Transverse colon (tissue), 4 donors: ENCODE data around the gene NEO1. TPM values are rescaled to one million over a fixed set of nuclear protein-coding genes. Genes with fewer than 3 reads are reported as not detected.

ENCODE experiments used
- DNase-seq: peaks from one replicate; pipeline ENCODE4 v3.0.0-alpha.2; 2019
- H3K27ac ChIP-seq, 4 donors: fragments of 200-600 bp; sonication (generic); 2 replicates each; pipeline ENCODE4 v1.5.1; 2016 to 2018; ENCODE audit warnings: inconsistent platforms in 4 of 4
- H3K27me3 ChIP-seq: fragments of 200-600 bp; sonication (generic); 2 replicates; pipeline ENCODE4 v1.5.1; 2017; ENCODE audit warnings: inconsistent platforms
- H3K36me3 ChIP-seq, 4 donors: fragments of 200-600 bp; sonication (generic); 2 replicates each; pipeline ENCODE4 v1.5.1; 2017 to 2019; ENCODE audit warnings: inconsistent platforms in 4 of 4
- H3K4me1 ChIP-seq, 4 donors: fragments of 200-600 bp; sonication (generic); 2 replicates each; pipeline ENCODE4 v1.5.1; 2017 to 2020; ENCODE audit warnings: inconsistent platforms in 4 of 4
- H3K4me3 ChIP-seq, 4 donors: fragments of 200-600 bp; sonication (generic); 1 replicate in 1 of 4; 2 replicates in 3 of 4; pipeline versions ENCODE4 v1.5.1 to v1.6.1; 2017 to 2019; ENCODE audit warnings: inconsistent platforms in 4 of 4
- H3K9me3 ChIP-seq, 2 donors: fragments of 200-600 bp; sonication (generic); 2 replicates each; pipeline ENCODE4 v1.5.1; 2017 to 2019; ENCODE audit warnings: inconsistent platforms in 2 of 2
- CTCF ChIP-seq, 5 experiments: fragments of 200-600 bp in 3 of 5; fragments of 450-650 bp in 2 of 5; sonication (generic) in 3 of 5; IDR thresholded peaks; 1 replicate in 2 of 5; 2 replicates in 3 of 5; pipeline ENCODE4 v1.5.1; 2016 to 2017; ENCODE audit warnings: antibody characterized with exemption in 5 of 5, inconsistent platforms in 3 of 5, mild to moderate bottlenecking in 2 of 5, moderate library complexity in 1 of 5
- EP300 ChIP-seq: sonication (generic); formaldehyde crosslinking; IDR thresholded peaks from one replicate; pipeline ENCODE4 v1.6.1; 2017; ENCODE audit warnings: antibody characterized with exemption, low read depth
- POLR2A ChIP-seq: fragments of 450-650 bp; IDR thresholded peaks from one replicate; pipeline ENCODE4 v1.6.1; 2016; ENCODE audit warnings: antibody characterized with exemption, mild to moderate bottlenecking, moderate library complexity
- POLR2AphosphoS5 ChIP-seq, 3 donors: sonication (generic); formaldehyde crosslinking; IDR thresholded peaks; one replicate each; pipeline ENCODE4 v1.6.1; 2016; ENCODE audit warnings: antibody characterized with exemption in 3 of 3
- WGBS, 2 donors: methylation state at CpG; one replicate each; pipeline ENCODE4 v1.1.5; 2018; ENCODE audit warnings: low coverage in 1 of 2; 5-methylcytosine and 5-hydroxymethylcytosine counted together
- in situ Hi-C, 4 donors: fragments of 200-750 bp; cut with MboI; loops; one replicate each; pipeline versions ENCODE4 v1.15.0 to v1.15.1; 2017; ENCODE audit warnings: low sequenced_read_pairs in 3 of 4, low pct_ligation_motif_present in 1 of 4, low pct_unique_long_range_greater_than_20kb in 1 of 4
- intact Hi-C: fragments of 100-400 bp; cut with DNase I; formaldehyde crosslinking; loops from one replicate; pipeline ENCODE4 v1.15.1; 2023; ENCODE audit warnings: low total_unique reads
- total RNA-seq, 4 donors: library from RNA; depleted of rRNA; stranded (reverse); fragments of >200 nt; gene quantifications; one replicate each; pipeline ENCODE4 v1.1.0, GENCODE V29; 2016

NEO1 gene
- total RNA-seq, 4 donors from 2014 or later = 100 to 188 (median 135) TPM

GRCh38 chr15:73303636-73304035 lies 251.4 kb downstream of the NEO1 start:
- Histone ChIP-seq H3K36me3 (peaks cover 0 to 43% (median 12%) of the 10 kb centered on the region in 4 donors), H3K27ac (no peak overlapping the region), H3K4me3 (no peak overlapping the region), H3K27me3 (no peaks in the 10 kb centered on the region), H3K4me1 (no peaks in the 10 kb centered on the region), H3K9me3 (no peaks in the 10 kb centered on the region)
- in situ Hi-C loops (no loop called here), intact Hi-C loops (no loop called here)
- 70 to 71% methylated on average over 1 to 5 of the region's 5 CpGs for WGBS, 2 donors
- TF ChIP-seq POLR2A (no peak), CTCF (IDR thresholded peaks at IDR 0.05) (no peak), EP300 (no peak), POLR2AphosphoS5 (IDR thresholded peaks at IDR 0.05) (no peak)
- DNase-seq = no peak

GRCh38 chr15:73305331-73306211 lies 253.3 kb downstream of the NEO1 start:
- peak; percentile 22 for DNase-seq
- WGBS, 2 donors = 71% methylated on average over 11 of the region's 12 CpGs; no CpG with 5 or more reads in 1 of the 2 donors
- in situ Hi-C loops = no loop called here
- TF ChIP-seq CTCF (IDR thresholded peaks at IDR 0.05) (peak in 4 of 5 experiments; percentile 17 to 40 (median 26)), EP300 (no peak)
- Histone ChIP-seq H3K27me3 (no peaks in the 10 kb centered on the region), H3K4me3 (no peak overlapping the region), H3K27ac (no peak overlapping the region), H3K9me3 (no peaks in the 10 kb centered on the region), H3K4me1 (no peaks in the 10 kb centered on the region), H3K36me3 (peaks cover 0 to 31% (median 11%) of the 10 kb centered on the region in 4 donors)
- intact Hi-C loops = no loop called here

GRCh38 chr15:73308305-73308704 lies 256.0 kb downstream of the NEO1 start:
- H3K4me1 ChIP-seq = no peaks in the 10 kb centered on the region
- intact Hi-C loops = no loop called here
- no peak for TF ChIP-seq EP300
- no peak for TF ChIP-seq CTCF (IDR thresholded peaks at IDR 0.05)
- TF ChIP-seq POLR2AphosphoS5 (IDR thresholded peaks at IDR 0.05) = no peak
- TF ChIP-seq POLR2A = no peak
- in situ Hi-C loops = no loop called here
- WGBS, 2 donors = 90 to 100% methylated on average over 1 to 8 of the region's 8 CpGs
- H3K9me3 ChIP-seq = no peaks in the 10 kb centered on the region
- H3K4me3 ChIP-seq = no peak overlapping the region
- no peak for DNase-seq
- no peak overlapping the region for H3K27ac ChIP-seq
- H3K36me3 ChIP-seq = peaks cover 0 to 11% (median 5%) of the 10 kb centered on the region in 4 donors
- H3K27me3 ChIP-seq = no peaks in the 10 kb centered on the region

- Histone ChIP-seq H3K36me3 (no peaks in the 10 kb centered on the region), H3K27ac (no peak overlapping the region), H3K9me3 (no peaks in the 10 kb centered on the region), H3K4me3 (no peak overlapping the region), H3K4me1 (no peaks in the 10 kb centered on the region), H3K27me3 (peaks cover 4% of the 10 kb centered on the region)
- TF ChIP-seq EP300 (no peak), CTCF (IDR thresholded peaks at IDR 0.05) (no peak), POLR2A (no peak), POLR2AphosphoS5 (IDR thresholded peaks at IDR 0.05) (no peak)
- no peak for DNase-seq
- intact Hi-C loops = no loop called here
- 64% methylated on average over 2 of the region's 2 CpGs for WGBS, 2 donors
- in situ Hi-C loops = no loop called here
Measured at GRCh38 chr15:73313861-73314260, 261.6 kb downstream of the NEO1 start.
